NOMO-1 treated with DMSO at 0.1 percent for 48 hours (cell line): Measurements from ENCODE around the gene SLC38A7.
"Not testable (repeated sequence)": the region's sequence is repeated elsewhere in the genome, so short reads cannot be mapped to it uniquely, and the experiment has no call there.

Experiments
- DNase-seq: peaks from one replicate; lab custom pipeline; 2025; ENCODE audit not compliant: unreplicated experiment; lab: John Stamatoyannopoulos, UW

The SLC38A7 gene

GRCh38 chr16:58637021-58637420 lies 47.5 kb downstream of the SLC38A7 start:
- not testable (repeated sequence) for DNase-seq

DNA sequence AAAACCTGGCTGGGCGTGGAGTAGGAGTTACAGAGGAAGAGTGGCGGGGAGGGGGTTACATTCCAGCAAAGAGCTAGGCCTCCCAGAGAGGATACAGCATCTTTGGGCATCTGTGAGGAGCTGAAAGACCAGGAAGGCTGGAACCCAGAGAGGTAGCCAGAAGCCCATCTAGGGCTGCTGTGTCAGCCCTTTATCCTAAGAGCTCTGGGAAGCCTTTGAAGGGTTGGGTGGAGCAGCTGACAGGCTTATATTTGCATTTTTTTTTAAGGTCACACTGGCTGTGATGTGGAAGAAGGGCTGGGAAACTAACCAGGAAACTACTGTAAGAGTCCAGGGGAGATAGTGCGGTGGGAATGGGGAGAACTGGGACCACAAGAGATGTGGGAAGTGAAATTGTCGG lies 48.1 kb downstream of the SLC38A7 start:
- DNase-seq: no peak

DNA sequence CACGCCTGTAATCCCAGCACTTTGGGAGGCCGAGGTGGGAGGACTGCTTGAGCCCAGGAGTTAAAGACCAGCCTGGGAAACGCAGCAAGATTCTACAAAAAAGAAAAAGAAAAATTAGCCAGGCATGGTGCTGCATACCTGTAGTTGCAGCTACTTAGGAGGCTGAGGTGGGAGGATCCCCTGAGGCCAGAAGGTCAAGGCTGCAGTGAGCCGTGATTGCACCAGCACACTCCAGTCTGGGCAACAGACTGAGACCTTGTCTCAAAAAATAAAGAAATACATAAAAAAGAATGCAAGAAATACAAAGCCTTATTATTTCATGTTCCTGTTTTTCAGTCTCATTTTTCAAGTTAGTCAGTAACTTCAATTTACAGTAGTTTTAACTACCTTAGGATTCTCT lies 49.1 kb downstream of the SLC38A7 start:
- no peak for DNase-seq

DNA sequence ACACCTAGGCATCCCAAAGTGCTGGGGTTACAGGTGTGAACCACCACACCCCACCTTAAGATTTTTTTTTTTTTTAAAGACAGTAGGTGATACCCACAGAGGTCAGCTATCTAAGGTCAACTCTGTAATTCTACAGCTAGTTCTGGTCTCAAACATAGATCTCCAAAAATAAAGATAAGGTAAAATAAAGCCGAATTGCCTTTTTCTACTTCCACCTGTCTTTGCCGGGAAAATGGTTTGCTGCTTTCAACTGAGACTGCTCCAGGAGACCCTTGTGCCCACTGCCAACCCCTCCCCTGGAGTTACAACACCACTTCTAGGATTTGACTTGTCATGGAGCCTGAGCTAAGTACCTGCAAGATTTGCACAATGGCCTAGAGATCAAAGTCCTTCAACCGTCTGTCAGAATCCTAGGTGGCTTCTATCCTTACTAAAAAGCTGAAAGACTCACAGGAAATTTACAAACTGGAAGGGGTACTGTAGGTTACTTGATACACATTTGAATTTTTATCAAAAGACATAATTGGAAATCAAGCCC lies 50.2 kb downstream of the SLC38A7 start:
- DNase-seq: no peak

DNA sequence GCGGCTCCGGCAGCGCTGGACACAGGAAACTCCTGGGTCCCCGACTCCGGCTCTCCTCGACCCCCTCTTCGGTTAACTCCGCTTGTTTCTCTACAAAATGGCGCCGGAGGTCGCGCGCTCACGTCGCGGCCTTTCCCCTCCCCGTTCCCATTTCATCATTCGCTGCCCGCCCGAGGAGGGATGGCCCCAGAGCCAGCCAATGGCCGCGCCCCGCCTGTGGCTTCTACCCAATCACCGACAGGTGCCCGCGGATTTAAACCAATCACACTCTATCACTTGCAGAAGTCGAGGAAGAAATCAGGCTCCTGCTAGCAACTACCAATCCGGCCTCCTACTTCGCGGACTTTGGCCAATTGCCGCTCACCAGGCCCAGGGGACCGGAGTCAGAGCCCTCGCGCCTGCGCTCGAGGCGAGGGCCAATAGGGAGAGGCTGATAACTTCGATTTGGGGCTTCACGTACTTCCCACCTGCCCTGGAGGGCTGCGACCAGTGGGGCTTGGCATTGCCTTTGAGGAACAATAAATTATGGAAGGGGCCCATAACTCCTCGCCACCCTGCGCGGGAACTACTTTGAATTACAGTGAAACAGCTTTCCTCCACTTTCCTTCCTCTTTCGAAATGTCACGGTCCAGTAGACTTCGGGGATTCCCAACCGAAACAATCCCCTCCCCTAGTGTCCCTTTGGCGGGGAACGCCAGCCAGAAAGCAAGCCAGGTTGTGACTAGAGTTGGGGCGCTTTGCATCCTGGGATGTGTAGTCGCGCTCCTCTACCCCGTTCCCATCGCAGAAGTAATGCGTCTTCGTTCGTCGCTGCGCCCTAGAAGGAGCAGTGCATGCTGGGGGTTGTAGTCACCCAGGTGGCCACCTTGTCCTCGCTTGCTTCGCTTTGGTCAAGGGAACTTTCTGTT lies 54.6 kb downstream of the SLC38A7 start, which contains the start of gene CNOT1:
TSS of gene CNOT1 (minus strand) at position 94 of the 908 bp plus-strand sequence. CDS start 30,489 bp downstream, outside the sequence.
- DNase-seq: peak; percentile 99

- peak; percentile 64 for DNase-seq
Measured at GRCh38 chr16:58628845-58629732, 55.5 kb downstream of the SLC38A7 start.

DNA sequence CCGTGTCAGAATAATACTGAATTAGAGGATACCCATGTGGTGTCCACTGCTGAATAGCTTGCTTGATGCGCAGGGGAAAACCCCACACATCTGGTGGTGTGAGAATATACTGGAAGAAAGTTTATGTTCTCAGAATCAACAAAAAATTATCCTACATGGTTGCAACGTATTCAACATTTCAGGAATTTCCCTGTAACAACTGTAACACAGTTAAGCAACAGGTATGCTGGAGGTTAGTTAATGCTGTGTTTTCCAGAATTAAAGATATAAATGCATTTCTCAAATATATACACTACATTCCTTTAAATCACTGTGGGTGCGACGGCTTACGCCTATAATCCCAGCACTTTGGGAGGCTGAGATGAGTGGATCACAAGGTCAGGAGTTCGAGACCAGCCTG lies 60.4 kb downstream of the SLC38A7 start:
- no peak for DNase-seq

DNA sequence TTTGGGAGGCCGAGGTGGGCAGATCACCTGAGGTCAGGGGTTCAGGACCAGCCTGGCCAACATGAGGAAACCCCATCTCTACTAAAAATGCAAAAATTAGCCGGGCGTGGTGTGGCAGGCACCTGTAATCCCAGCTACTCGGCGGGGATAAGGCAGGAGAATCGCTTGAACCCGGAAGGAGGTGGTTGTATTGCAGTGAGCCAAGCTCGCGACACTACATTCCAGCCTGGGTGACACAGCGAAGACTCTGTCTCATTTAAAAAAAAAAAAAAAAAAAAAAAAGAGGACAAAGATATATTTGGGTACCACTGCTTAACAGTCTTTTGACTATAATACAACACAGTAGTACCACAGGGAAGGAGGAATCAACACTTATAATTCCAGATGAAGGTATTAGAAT lies 64.2 kb downstream of the SLC38A7 start:
- DNase-seq: no peak

- no peak for DNase-seq
Measured at GRCh38 chr16:58615280-58615679, 69.3 kb downstream of the SLC38A7 start.
